Fibroblast of lung (primary cell): ENCODE results near the gene TMEM43. TPM values are rescaled to one million over a fixed set of nuclear protein-coding genes. Genes with fewer than 3 reads are reported as not detected.

Source experiments
- DNase-seq, 2 donors: peaks; one replicate each; pipeline versions ENCODE4 v3.0.0 to v3.0.0-alpha.2; 2010; ENCODE audit warnings: low read depth in 2 of 2
- H2AFZ ChIP-seq: 2 replicates; pipeline ENCODE4 v1.5.1; 2012; ENCODE audit warnings: low read length, control low read depth, inconsistent platforms
- H3K27ac ChIP-seq: 2 replicates; pipeline ENCODE4 v1.5.1; 2011; ENCODE audit warnings: low read length, control low read depth; ENCODE audit not compliant: insufficient read depth
- H3K27me3 ChIP-seq: 2 replicates; pipeline ENCODE4 v1.5.1; 2011; ENCODE audit warnings: mild to moderate bottlenecking, low read length; ENCODE audit not compliant: control insufficient read depth, insufficient read depth
- H3K36me3 ChIP-seq: 2 replicates; pipeline ENCODE4 v1.5.1; 2011; ENCODE audit warnings: low read length; ENCODE audit not compliant: control insufficient read depth, insufficient read depth
- H3K4me1 ChIP-seq: 2 replicates; pipeline ENCODE4 v1.5.1; 2011; ENCODE audit warnings: low read length; ENCODE audit not compliant: control insufficient read depth, insufficient read depth; ENCODE audit errors: extremely low read depth
- H3K4me2 ChIP-seq: 2 replicates; pipeline ENCODE4 v1.5.1; 2011; ENCODE audit warnings: low read length, control low read depth; ENCODE audit not compliant: insufficient read depth; ENCODE audit errors: extremely low read depth
- H3K4me3 ChIP-seq, 4 experiments: fragments of 200-600 bp in 1 of 4; sonication (generic) in 1 of 4; replicated peaks in 1 of 4; 2 replicates each; pipeline ENCODE4 v1.5.1; 2011 to 2016; ENCODE audit warnings: low read length in 4 of 4, low read depth in 3 of 4, mild to moderate bottlenecking in 3 of 4, control low read depth in 2 of 4, inconsistent platforms in 1 of 4, mixed read lengths in 1 of 4; ENCODE audit not compliant: insufficient read depth in 1 of 4; ENCODE audit errors: control extremely low read depth in 1 of 4
- H3K79me2 ChIP-seq: 2 replicates; pipeline ENCODE4 v1.5.1; 2012; ENCODE audit warnings: mild to moderate bottlenecking, low read length, inconsistent platforms; ENCODE audit not compliant: control insufficient read depth, insufficient read depth
- H3K9ac ChIP-seq: 2 replicates; pipeline ENCODE4 v1.5.1; 2011; ENCODE audit warnings: mild to moderate bottlenecking, low read length, control low read depth; ENCODE audit not compliant: insufficient read depth
- H3K9me3 ChIP-seq: 2 replicates; pipeline ENCODE4 v1.5.1; 2012; ENCODE audit warnings: low read depth, low read length; ENCODE audit not compliant: control insufficient read depth, insufficient read depth
- H4K20me1 ChIP-seq: 2 replicates; pipeline ENCODE4 v1.5.1; 2011; ENCODE audit warnings: low read length; ENCODE audit not compliant: control insufficient read depth, insufficient read depth; ENCODE audit errors: extremely low read depth
- CTCF ChIP-seq, 2 donors: IDR thresholded peaks in 1 of 2; conservative IDR thresholded peaks in 1 of 2; 1 replicate in 1 of 2; 2 replicates in 1 of 2; pipeline ENCODE4 v1.5.1; 2011 to 2012; ENCODE audit warnings: low read length in 2 of 2, control low read depth in 1 of 2, inconsistent platforms in 1 of 2, low read depth in 1 of 2, mild to moderate bottlenecking in 1 of 2
- EZH2 ChIP-seq: IDR thresholded peaks from 2 replicates; pipeline ENCODE4 v1.5.1; 2012; ENCODE audit warnings: low read length, control low read depth, mild to moderate bottlenecking; ENCODE audit errors: missing control alignments
- polyA plus RNA-seq, 2 donors: library from polyadenylated mRNA; depleted of rRNA in 1 of 2; stranded (reverse) in 1 of 2; unstranded in 1 of 2; fragments of >200 nt; gene quantifications; 2 replicates each; pipeline ENCODE4 v1.2.1, GENCODE V29; 2011 to 2012; ENCODE audit warnings: missing spikeins in 1 of 2
- total RNA-seq: library from RNA; depleted of rRNA; stranded (reverse); fragments of >200 nt; gene quantifications from 2 replicates; pipeline ENCODE4 v1.2.1, GENCODE V29; 2014

Gene TMEM43
- total and polyA plus RNA-seq, 2 donors (not counting 1 experiment from before 2014, with no cell fraction given), result 114 to 180 TPM

- Histone ChIP-seq H3K4me1 (peaks cover 5% of the 10 kb centered on the region), H3K9ac (no peak overlapping the region), H3K36me3 (peaks cover 50% of the 10 kb centered on the region), H3K79me2 (peaks cover 34% of the 10 kb centered on the region), H3K27me3 (no peaks in the 10 kb centered on the region), H3K4me3 (no peak overlapping the region), H3K27ac (no peak overlapping the region), H2AFZ (no peak overlapping the region), H3K4me2 (no peak overlapping the region), H3K9me3 (no peaks in the 10 kb centered on the region), H4K20me1 (no peaks in the 10 kb centered on the region)
- no peak for DNase-seq
- TF ChIP-seq CTCF (conservative IDR thresholded peaks at IDR 0.05 in 1 of 2, IDR thresholded peaks at IDR 0.05 in 1 of 2; ENCODE audit: low read depth in 1 of 2, low read length in 2 of 2) (no peak), EZH2 (no peak)
Measured at GRCh38 chr3:14131134-14131533, 6.3 kb downstream of the TMEM43 start.

GRCh38 chr3:14132120-14132519 is 7.3 kb downstream of the TMEM43 start:
- H3K79me2 ChIP-seq, result peaks cover 25% of the 10 kb centered on the region
- no peak overlapping the region for H2AFZ ChIP-seq
- no peak overlapping the region for H3K4me2 ChIP-seq
- H3K4me1 ChIP-seq, result peaks cover 3% of the 10 kb centered on the region
- TF ChIP-seq CTCF (conservative IDR thresholded peaks at IDR 0.05 in 1 of 2, IDR thresholded peaks at IDR 0.05 in 1 of 2; ENCODE audit: low read depth in 1 of 2, low read length in 2 of 2), result no peak
- no peak for TF ChIP-seq EZH2
- no peaks in the 10 kb centered on the region for H4K20me1 ChIP-seq
- no peaks in the 10 kb centered on the region for H3K27me3 ChIP-seq
- no peak for DNase-seq
- H3K4me3 ChIP-seq, result no peak overlapping the region
- peaks cover 52% of the 10 kb centered on the region for H3K36me3 ChIP-seq
- H3K9me3 ChIP-seq, result no peaks in the 10 kb centered on the region
- no peak overlapping the region for H3K27ac ChIP-seq
- H3K9ac ChIP-seq, result no peak overlapping the region

- DNase-seq, result no peak
- no peak for TF ChIP-seq EZH2
Measured at GRCh38 chr3:14132689-14133088, 7.8 kb downstream of the TMEM43 start.

More at GRCh38 chr3:14132689-14133088, 7.8 kb downstream of the TMEM43 start:
- Histone ChIP-seq H2AFZ (no peak overlapping the region), H3K36me3 (peaks cover 55% of the 10 kb centered on the region), H3K9me3 (no peaks in the 10 kb centered on the region), H3K27ac (no peak overlapping the region), H3K79me2 (peaks cover 19% of the 10 kb centered on the region), H3K4me2 (no peak overlapping the region), H3K27me3 (no peaks in the 10 kb centered on the region), H3K4me1 (peaks cover 3% of the 10 kb centered on the region), H3K4me3 (no peak overlapping the region), H4K20me1 (no peaks in the 10 kb centered on the region), H3K9ac (no peak overlapping the region)
